Mesodermal cell (in vitro differentiated cells): ENCODE measurements around the gene DAPK1.

ENCODE experiments used
- H3K27ac ChIP-seq: 2 replicates; pipeline ENCODE4 v1.7.0; 2013; ENCODE audit warnings: mild to moderate bottlenecking, low read depth, low read length, moderate library complexity; ENCODE audit not compliant: severe bottlenecking
- H3K36me3 ChIP-seq: 2 replicates; pipeline ENCODE4 v1.7.1; 2013; ENCODE audit warnings: mild to moderate bottlenecking, low read length, moderate library complexity; ENCODE audit not compliant: control insufficient read depth, insufficient read depth
- H3K4me1 ChIP-seq: one replicate; pipeline ENCODE4 v1.7.1; 2013; ENCODE audit warnings: mild to moderate bottlenecking, low read length; ENCODE audit not compliant: insufficient read depth, control insufficient read depth, poor library complexity, severe bottlenecking
- H3K4me3 ChIP-seq: 2 replicates; pipeline ENCODE4 v1.7.0; 2013; ENCODE audit warnings: low read length, control low read depth, mild to moderate bottlenecking; ENCODE audit not compliant: insufficient read depth, poor library complexity, severe bottlenecking; ENCODE audit errors: extremely low read depth
- H3K9me3 ChIP-seq: 2 replicates; pipeline ENCODE4 v1.7.1; 2013; ENCODE audit warnings: mild to moderate bottlenecking, low read length, moderate library complexity; ENCODE audit not compliant: control insufficient read depth
- WGBS, 2 experiments: methylation state at CpG; one replicate each; pipeline ENCODE4 v1.1.5; 2013; ENCODE audit warnings: missing lambda C conversion rate in 2 of 2; ENCODE audit not compliant: insufficient coverage in 2 of 2; 5-methylcytosine and 5-hydroxymethylcytosine counted together

Gene DAPK1

DNA sequence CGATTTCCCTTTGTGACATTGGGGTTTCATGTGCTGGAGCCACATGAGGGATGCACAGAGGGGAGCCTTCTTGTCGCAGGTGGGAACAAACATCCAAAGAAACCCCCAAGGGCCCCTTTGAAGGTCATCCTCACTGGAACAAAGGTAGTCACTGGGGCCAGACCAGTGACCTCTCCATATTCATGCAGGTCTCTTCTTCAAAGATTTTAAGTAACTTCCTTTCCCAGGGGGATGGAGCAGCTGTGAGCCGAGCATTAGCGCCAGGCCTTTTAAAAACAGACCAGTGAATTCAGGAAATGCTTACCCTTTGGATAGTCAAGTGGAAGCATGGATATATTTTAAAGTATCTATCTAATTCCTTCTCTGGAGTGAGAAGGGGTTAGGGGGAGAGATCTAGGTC is 33.0 kb downstream of the DAPK1 start:
- 22 to 33% methylated on average over 1 of the region's 4 CpGs for WGBS, 2 experiments
- H3K27ac ChIP-seq = no peak overlapping the region

DNA sequence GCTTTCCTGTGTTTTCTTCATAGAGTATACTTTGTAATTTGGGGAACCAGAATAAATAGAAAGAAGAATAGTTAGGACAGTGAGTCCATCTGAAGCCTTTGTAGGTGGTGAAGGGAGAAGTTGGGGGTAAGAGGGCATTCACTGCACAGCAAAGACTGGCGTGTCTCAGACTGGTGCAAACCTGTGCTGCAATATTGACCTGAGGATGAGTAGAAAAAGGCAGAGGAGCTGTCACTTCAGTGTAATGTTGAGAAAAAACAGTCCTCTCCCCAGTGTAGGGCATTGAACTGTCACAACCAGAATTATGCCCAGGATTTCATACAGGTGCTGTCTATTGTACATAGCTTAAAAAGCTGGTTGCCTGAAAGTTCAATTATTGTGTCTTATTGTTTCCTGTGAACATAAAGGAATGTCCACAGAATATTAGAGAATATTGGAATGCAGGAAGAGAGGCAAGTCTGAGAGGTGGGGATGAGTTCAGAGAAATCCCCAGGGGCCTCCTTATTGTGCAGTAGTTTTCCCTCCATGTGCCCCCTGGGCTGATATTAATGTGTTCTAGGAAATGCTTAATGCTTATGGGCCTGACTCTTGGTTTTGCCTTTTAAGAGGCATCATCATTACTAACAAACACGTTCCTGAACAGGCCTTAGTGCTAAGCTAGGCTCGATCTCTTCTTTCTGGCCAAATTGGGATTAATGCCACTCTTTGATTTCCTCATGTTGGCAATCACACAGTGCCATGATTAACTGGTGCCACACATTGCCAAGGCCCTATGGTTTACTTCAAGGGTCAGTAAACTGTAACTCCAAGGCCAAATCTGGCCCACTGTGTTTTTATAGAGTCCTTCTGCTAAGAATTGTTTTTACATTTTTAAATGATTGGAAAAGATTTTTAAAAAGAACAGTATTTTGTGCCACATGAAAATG is 34.0 kb downstream of the DAPK1 start:
- peaks cover 6% of the 10 kb centered on the region for H3K4me1 ChIP-seq
- 81 to 85% methylated on average over 3 of the region's 3 CpGs for WGBS, 2 experiments
- H3K4me3 ChIP-seq = no peak overlapping the region
- H3K36me3 ChIP-seq = peaks cover 10% of the 10 kb centered on the region
- no peak overlapping the region for H3K27ac ChIP-seq
- no peaks in the 10 kb centered on the region for H3K9me3 ChIP-seq

More for the DNA sequence above, 33.0 kb downstream of the DAPK1 start:
- H3K9me3 ChIP-seq = no peaks in the 10 kb centered on the region
- H3K36me3 ChIP-seq = peaks cover 11% of the 10 kb centered on the region
- no peak overlapping the region for H3K4me3 ChIP-seq
- H3K4me1 ChIP-seq = peaks cover 6% of the 10 kb centered on the region

DNA sequence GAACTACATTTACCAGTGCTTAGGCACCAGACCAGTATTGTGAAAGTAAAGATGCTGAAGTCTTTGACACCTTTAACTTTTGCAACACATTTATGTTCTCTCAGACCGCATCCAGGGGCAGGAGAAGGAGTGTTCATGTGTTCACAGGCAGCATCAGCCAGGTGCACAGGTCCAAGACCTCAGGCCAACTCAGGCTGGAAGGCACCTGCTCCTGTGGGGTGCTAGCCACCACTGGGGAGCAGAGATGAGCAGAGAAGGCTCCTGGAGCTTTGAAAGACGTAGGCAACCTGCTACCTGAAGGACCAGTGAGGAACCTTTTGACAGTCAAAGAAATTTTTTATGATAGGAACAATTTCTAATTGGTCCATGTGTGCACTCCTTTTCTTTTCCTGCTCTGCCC is 35.6 kb downstream of the DAPK1 start:
- WGBS, 2 experiments = 90 to 100% methylated on average over 1 to 2 of the region's 2 CpGs
- Histone ChIP-seq H3K9me3 (no peaks in the 10 kb centered on the region), H3K4me1 (peaks cover 6% of the 10 kb centered on the region), H3K4me3 (no peak overlapping the region), H3K27ac (no peak overlapping the region), H3K36me3 (no peaks in the 10 kb centered on the region)

DNA sequence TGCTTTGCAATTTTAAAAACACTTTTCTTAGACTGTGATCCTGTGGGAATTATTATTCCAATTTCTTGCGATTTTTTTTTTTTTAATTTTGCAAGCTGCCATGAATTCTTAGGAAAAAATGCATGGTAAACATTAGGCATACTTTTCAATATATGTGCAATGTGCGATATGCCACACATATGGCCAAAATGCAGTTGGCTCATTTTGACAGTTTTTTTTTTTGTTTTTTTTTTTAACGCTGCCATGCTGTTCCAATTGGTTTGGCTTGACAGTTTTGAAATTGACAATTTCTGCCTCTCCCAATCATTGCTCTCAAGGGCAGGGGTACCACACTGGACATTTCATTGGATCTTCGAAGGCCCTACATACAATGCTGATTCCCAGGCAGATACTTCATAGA is 36.4 kb downstream of the DAPK1 start:
- Histone ChIP-seq H3K27ac (no peak overlapping the region), H3K4me1 (peaks cover 6% of the 10 kb centered on the region), H3K36me3 (no peaks in the 10 kb centered on the region), H3K4me3 (no peak overlapping the region), H3K9me3 (no peaks in the 10 kb centered on the region)
- WGBS, 2 experiments = 93 to 100% methylated on average over 1 to 2 of the region's 4 CpGs

DNA sequence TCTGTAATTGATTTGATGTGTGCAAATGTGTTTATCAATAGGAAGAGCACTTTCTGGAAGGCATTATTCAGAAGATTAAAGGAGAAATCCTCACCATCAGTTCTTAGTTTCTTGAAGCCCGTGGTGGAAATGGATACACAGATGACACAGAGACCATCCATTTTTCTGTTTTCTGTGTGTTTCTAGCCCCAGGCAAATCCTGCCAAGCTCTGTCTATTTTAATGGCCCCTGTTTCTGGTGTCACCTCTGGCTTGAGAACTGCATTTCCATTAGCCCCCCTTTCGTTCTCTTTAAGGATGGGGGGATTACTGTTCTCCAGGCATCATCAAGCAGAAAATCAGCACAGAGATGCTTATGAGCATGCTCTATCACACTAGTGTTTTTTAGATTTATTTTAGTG is 37.3 kb downstream of the DAPK1 start:
- Histone ChIP-seq H3K4me3 (no peak overlapping the region), H3K36me3 (peaks cover 4% of the 10 kb centered on the region), H3K4me1 (peaks cover 6% of the 10 kb centered on the region), H3K27ac (no peak overlapping the region), H3K9me3 (no peaks in the 10 kb centered on the region)
- 90 to 100% methylated on average over 1 to 2 of the region's 2 CpGs for WGBS, 2 experiments

DNA sequence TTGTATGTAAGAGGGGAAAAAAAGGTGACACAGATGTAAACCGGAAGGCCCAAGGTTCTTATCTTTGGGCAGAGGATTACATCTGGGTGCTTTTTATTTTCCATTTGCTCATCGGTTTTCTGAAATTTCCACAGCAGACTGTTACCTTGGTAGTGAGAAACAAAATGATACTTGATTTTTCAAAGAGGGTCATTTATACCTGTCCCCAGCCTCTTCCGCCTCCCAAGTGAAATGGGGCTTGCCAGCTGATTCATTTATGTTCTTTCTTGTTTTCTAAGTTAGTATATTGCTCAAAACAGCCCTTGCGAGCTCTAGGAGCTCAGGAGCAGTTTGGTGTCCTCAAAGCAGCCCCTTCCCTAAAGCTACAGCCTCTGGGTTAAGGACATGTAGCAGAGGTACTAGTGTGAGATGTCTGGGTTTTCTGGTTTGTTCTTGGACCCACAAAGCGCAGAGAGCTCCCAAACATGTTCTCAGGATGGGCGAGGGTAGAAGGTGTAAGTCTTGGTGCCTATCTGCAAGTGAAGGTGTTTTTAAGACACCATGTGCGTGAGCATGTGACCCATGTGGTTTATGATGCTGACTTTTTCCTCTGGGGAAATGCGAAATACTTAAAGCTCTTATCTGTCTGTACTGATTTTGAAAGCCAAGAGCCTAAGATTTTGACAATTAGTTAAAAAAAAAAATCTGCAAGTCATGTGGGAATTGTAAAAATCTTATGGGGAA is 38.3 kb downstream of the DAPK1 start:
- peaks cover 2% of the 10 kb centered on the region for H3K4me1 ChIP-seq
- H3K27ac ChIP-seq = peak overlapping the region; percentile 38
- H3K9me3 ChIP-seq = no peaks in the 10 kb centered on the region
- H3K4me3 ChIP-seq = no peak overlapping the region
- peaks cover 4% of the 10 kb centered on the region for H3K36me3 ChIP-seq
- WGBS, 2 experiments = 85 to 93% methylated on average over 3 to 5 of the region's 8 CpGs

DNA sequence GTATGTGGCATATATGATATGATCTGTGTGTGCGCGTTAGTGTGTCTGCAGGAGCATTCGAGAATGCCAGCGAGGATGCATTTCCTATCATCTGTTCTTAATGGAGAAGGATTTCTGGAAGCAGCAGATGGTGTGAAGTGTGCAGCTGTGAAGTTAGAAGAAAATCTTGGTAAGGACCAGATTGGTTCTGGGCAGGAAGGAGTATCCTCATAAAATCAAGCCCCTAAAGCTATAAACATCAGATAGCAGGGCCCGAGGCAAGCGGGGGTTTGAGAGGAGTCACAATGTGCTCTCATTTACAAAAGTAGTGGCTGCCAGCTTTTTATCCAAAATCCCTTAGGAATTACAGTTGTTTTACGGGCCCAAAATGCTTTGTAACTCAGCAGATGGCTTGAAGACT is 40.0 kb downstream of the DAPK1 start:
- Histone ChIP-seq H3K4me1 (no peaks in the 10 kb centered on the region), H3K9me3 (no peaks in the 10 kb centered on the region), H3K27ac (no peak overlapping the region), H3K4me3 (no peak overlapping the region), H3K36me3 (peaks cover 12% of the 10 kb centered on the region)
- 92% methylated on average over 7 of the region's 7 CpGs for WGBS, 2 experiments

DNA sequence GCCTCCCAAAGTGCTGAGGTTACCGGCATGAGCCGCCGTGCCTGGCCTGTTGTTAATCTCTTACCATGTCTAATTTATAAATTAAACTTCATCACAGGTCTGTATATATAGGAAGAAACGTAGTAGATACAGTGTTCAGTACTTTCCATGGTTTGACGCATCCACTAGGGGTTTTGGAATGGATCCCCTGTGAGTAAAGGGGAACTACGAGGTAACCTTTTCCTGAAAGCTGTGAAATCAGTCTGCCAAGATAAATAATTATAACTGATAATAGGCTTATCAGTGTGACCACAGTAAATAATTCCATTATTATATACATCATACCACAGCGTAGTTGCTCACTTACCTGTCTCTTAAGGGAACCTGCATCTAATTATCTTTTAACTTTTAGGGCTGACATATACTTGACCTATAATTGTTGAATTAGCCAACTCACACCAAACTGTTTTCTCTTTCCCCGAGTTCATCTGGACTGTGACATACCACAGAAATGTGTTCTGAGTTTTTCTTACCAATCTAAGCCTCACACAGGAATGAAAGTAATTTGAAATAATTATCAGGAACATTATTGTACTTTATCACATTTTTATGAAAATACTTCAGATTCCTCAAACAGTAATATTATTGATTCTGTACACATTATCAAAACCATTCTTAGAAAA is 42.9 kb downstream of the DAPK1 start:
- Histone ChIP-seq H3K9me3 (no peaks in the 10 kb centered on the region), H3K4me1 (no peaks in the 10 kb centered on the region), H3K4me3 (no peak overlapping the region), H3K36me3 (peaks cover 12% of the 10 kb centered on the region), H3K27ac (no peak overlapping the region)
- 77 to 100% methylated on average over 2 to 4 of the region's 8 CpGs for WGBS, 2 experiments

DNA sequence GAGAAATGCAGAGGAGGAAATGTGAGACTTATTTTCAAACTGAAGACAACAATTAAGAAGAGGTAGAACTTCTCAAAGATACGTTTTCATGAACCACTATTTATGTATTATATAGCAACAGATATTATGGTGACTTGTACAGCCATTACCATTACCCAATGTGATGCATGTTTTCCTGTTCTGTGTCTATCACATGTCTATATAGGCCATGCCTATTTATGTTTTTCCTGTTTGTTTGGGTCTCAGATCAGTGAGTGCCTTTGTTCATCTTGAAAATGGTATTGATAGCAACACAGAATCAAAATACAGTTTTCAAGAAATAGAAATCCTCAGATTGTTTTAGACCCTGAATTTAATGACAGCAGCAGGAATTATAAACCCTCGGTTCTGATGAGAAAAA is 44.0 kb downstream of the DAPK1 start:
- peaks cover 12% of the 10 kb centered on the region for H3K36me3 ChIP-seq
- no peaks in the 10 kb centered on the region for H3K9me3 ChIP-seq
- H3K4me1 ChIP-seq = peaks cover 5% of the 10 kb centered on the region
- H3K4me3 ChIP-seq = no peak overlapping the region
- no peak overlapping the region for H3K27ac ChIP-seq
- WGBS, 2 experiments = 100% methylated on average over 1 of the region's 2 CpGs; no CpG with 5 or more reads in 1 of the 2 experiments

DNA sequence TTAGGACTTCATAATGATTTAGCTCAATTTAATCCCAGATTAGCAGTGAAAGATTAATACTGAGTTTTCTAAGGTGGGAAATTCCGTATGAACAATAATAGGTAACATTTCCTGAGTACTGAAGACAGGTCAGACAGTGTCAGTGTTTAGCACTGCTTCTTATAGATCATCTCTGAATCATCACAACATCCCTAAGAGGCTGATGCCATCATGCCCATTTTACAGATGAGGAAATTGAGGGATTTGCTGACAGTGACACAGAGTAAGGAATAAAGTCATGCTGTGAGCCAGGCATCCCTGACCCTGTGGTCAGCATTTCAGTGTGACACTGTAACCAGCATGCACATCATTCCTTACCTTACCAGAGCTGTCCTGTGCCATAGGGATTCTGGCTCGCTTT is 44.5 kb downstream of the DAPK1 start:
- no peak overlapping the region for H3K4me3 ChIP-seq
- 80 to 100% methylated on average over 1 of the region's 2 CpGs for WGBS, 2 experiments

More for the DNA sequence above, 44.5 kb downstream of the DAPK1 start:
- Histone ChIP-seq H3K4me1 (peaks cover 5% of the 10 kb centered on the region), H3K27ac (no peak overlapping the region), H3K36me3 (peaks cover 12% of the 10 kb centered on the region), H3K9me3 (no peaks in the 10 kb centered on the region)
